PC-3 (cell line): ENCODE results near the gene LRRC3.

Experiments used
- CTCF ChIP-seq: fragments of 300-600 bp; sonication (generic); conservative IDR thresholded peaks from 2 replicates; pipeline ENCODE4 v1.5.1; 2017; ENCODE audit warnings: antibody characterized with exemption, low read depth, mild to moderate bottlenecking, low read length
- EZH2 ChIP-seq: fragments of 300-600 bp; sonication (generic); IDR thresholded peaks from one replicate; pipeline ENCODE4 v1.6.1; 2017; ENCODE audit warnings: antibody characterized with exemption, mild to moderate bottlenecking, low read length; ENCODE audit not compliant: unreplicated experiment
- EZH2phosphoT487 ChIP-seq: fragments of 300-600 bp; sonication (generic); IDR thresholded peaks from 2 replicates; pipeline ENCODE4 v1.6.1; 2018; ENCODE audit warnings: mild to moderate bottlenecking, antibody characterized with exemption, low read length, borderline replicate concordance

- TF ChIP-seq EZH2, result no peak
- TF ChIP-seq CTCF, result no peak
- TF ChIP-seq EZH2phosphoT487, result no peak
These were observed 14.9 kb upstream of the LRRC3 start for GRCh38 chr21:44440241-44441040.
